BJ (cell line): ENCODE measurements around the gene PDGFC. TPM values are rescaled to one million over a fixed set of nuclear protein-coding genes. Genes with fewer than 3 reads are reported as not detected.

Experiments used
- CTCF ChIA-PET: fragments of 350-600 bp; formaldehyde crosslinking; extraction: SDS; loops from one replicate; lab custom pipeline; 2021; ENCODE audit warnings: antibody characterized with exemption, inconsistent platforms; lab: Yijun Ruan, JAX
- POLR2A ChIA-PET: fragments of 300-600 bp; sonication (Branson Sonifier 250); formaldehyde crosslinking; extraction: SDS; loops from one replicate; lab custom pipeline; 2021; ENCODE audit warnings: antibody characterized with exemption; lab: Charles Lee
- DNase-seq: peaks from one replicate; pipeline ENCODE4 v3.0.0-alpha.2; 2011; ENCODE audit warnings: low read depth
- H3K27me3 ChIP-seq: 2 replicates; pipeline ENCODE4 v1.6.0; 2011; ENCODE audit warnings: low read length; ENCODE audit not compliant: control insufficient read depth, insufficient read depth
- H3K36me3 ChIP-seq: 2 replicates; pipeline ENCODE4 v1.5.1; 2011; ENCODE audit warnings: low read length; ENCODE audit not compliant: control insufficient read depth, insufficient read depth
- H3K4me3 ChIP-seq: 2 replicates; pipeline ENCODE4 v1.5.1; 2011; ENCODE audit warnings: low read depth, mild to moderate bottlenecking, control low read depth, low read length
- polyA plus RNA-seq: library from polyadenylated mRNA; depleted of rRNA; stranded (reverse); fragments of >200 nt; gene quantifications from 2 replicates; pipeline ENCODE4 v1.2.3, GENCODE V29; 2011
- TF ChIP-seq, protein P1 (sequence below): IDR thresholded peaks from 2 replicates; pipeline ENCODE4 v1.5.1; 2011; ENCODE audit warnings: low read depth, mild to moderate bottlenecking, control low read depth, inconsistent platforms, low read length, moderate library complexity; ENCODE audit not compliant: insufficient read depth

PDGFC gene
- polyA plus RNA-seq, 1 experiment, result 22.4 TPM

GRCh38 chr4:156889616-156890594 is 81.7 kb downstream of the PDGFC start:
- CTCF ChIA-PET, result interaction anchor here (1.3 kb wide), 1 partner anchor 12 kb away, joined by 4 read pairs; no protein-coding TSS in a partner anchor
- H3K36me3 ChIP-seq, result no peaks in the 10 kb centered on the region
- no peak overlapping the region for H3K4me3 ChIP-seq
- POLR2A ChIA-PET, result interaction anchor here (0.7 to 1.0 kb wide), 2 partner anchors 12 to 69 kb away, joined by 4 to 5 read pairs; no protein-coding TSS in a partner anchor
- TF ChIP-seq, protein P1, sequence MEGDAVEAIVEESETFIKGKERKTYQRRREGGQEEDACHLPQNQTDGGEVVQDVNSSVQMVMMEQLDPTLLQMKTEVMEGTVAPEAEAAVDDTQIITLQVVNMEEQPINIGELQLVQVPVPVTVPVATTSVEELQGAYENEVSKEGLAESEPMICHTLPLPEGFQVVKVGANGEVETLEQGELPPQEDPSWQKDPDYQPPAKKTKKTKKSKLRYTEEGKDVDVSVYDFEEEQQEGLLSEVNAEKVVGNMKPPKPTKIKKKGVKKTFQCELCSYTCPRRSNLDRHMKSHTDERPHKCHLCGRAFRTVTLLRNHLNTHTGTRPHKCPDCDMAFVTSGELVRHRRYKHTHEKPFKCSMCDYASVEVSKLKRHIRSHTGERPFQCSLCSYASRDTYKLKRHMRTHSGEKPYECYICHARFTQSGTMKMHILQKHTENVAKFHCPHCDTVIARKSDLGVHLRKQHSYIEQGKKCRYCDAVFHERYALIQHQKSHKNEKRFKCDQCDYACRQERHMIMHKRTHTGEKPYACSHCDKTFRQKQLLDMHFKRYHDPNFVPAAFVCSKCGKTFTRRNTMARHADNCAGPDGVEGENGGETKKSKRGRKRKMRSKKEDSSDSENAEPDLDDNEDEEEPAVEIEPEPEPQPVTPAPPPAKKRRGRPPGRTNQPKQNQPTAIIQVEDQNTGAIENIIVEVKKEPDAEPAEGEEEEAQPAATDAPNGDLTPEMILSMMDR, result no peak
- peak; percentile 28 for DNase-seq
- no peaks in the 10 kb centered on the region for H3K27me3 ChIP-seq

- TF ChIP-seq, protein P1, result no peak
- no peak overlapping the region for H3K4me3 ChIP-seq
- ChIA-PET CTCF (no interaction called here), POLR2A (no interaction called here)
- H3K27me3 ChIP-seq, result no peaks in the 10 kb centered on the region
- DNase-seq, result peak; percentile 35
- no peaks in the 10 kb centered on the region for H3K36me3 ChIP-seq
These were observed 82.8 kb downstream of the PDGFC start for GRCh38 chr4:156888762-156889161.

DNA sequence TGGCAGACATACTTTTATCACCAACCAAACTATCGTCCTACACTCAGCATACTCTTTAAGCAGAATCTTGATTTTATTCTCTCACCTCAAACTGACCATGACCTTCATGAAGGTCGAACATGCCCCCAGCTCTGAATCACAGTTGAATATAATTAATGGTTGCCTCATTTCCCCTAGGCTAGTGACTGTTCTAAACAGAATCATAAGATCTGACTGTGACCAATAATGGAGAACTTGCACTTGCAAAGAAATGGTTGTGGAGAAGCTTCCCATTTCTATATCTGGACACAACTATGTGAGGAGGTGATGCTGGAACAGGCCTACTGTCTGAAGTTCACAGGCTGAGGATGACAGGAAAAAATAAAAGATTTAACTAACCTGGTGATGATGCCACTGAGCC is 85.1 kb downstream of the PDGFC start:
- no peak overlapping the region for H3K4me3 ChIP-seq
- TF ChIP-seq, protein P1, result no peak
- H3K27me3 ChIP-seq, result no peaks in the 10 kb centered on the region
- POLR2A ChIA-PET, result no interaction called here
- CTCF ChIA-PET, result no interaction called here
- H3K36me3 ChIP-seq, result no peaks in the 10 kb centered on the region
- no peak for DNase-seq

DNA sequence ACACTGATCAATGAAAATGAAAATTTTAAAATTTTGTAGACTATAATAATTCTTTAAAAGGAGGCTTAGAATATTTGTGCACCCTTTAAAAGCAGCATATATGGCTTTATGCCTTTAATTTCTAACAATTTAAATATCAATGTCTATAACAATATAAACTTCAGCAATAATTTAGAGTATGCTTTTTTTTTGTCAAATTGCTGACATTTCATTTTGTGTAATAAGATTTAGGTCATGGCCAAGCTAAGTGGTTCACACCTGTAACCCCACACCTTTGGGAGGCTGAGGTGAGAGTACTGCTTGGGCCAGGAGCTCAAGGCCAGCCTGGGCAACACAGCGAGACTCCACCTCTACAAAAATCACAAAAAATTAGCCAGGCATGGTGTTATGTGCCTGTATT is 86.2 kb downstream of the PDGFC start:
- ChIA-PET CTCF (no interaction called here), POLR2A (no interaction called here)
- TF ChIP-seq, protein P1, result no peak
- Histone ChIP-seq H3K36me3 (no peaks in the 10 kb centered on the region), H3K4me3 (no peak overlapping the region), H3K27me3 (no peaks in the 10 kb centered on the region)
- no peak for DNase-seq

- TF ChIP-seq, protein P1, result no peak
- no peak for DNase-seq
- no peak overlapping the region for H3K4me3 ChIP-seq
- no peaks in the 10 kb centered on the region for H3K36me3 ChIP-seq
- H3K27me3 ChIP-seq, result no peaks in the 10 kb centered on the region
- CTCF ChIA-PET, result interaction anchor here (0.8 to 0.9 kb wide), 2 partner anchors 10 to 21 kb away, joined by 3 read pairs; no protein-coding TSS in a partner anchor
- POLR2A ChIA-PET, result no interaction called here
These were observed 87.4 kb downstream of the PDGFC start for GRCh38 chr4:156884183-156884582.
